Tibial nerve (tissue), 3 donors: Measurements from ENCODE around the gene PPP6C.

Experiments
- POLR2A ChIP-seq, 2 donors: fragments of 450-650 bp; IDR thresholded peaks; one replicate each; pipeline ENCODE4 v1.6.1; 2017; ENCODE audit warnings: antibody characterized with exemption in 2 of 2, mild to moderate bottlenecking in 2 of 2, moderate library complexity in 2 of 2
- TF ChIP-seq, protein P1 (sequence below), 5 experiments: fragments of 200-600 bp in 3 of 5; fragments of 450-650 bp in 2 of 5; sonication (generic) in 3 of 5; IDR thresholded peaks; one replicate each; pipeline ENCODE4 v1.5.1; 2016 to 2019; ENCODE audit warnings: antibody characterized with exemption in 5 of 5, mild to moderate bottlenecking in 3 of 5, moderate library complexity in 2 of 5

DNA sequence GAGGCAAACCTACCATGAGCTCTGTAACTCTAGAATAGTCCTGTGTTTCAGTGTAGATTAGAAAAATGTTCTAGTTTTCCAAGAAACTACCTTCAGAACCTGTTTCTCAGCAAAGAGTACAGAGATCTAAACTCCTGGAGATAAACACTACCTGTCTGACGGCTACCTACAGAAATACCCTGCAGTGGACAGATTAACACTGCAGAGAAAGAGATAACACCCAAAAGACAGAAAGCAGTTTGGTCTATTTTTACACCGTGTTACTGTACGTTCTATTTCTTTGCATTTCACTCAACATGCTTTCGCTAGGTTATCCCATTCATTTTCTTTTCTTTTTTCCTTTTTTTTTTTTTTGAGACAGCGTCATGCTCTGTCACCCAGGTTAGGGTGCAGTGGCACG is 57.8 kb downstream of the PPP6C start:
- TF ChIP-seq, protein P1, sequence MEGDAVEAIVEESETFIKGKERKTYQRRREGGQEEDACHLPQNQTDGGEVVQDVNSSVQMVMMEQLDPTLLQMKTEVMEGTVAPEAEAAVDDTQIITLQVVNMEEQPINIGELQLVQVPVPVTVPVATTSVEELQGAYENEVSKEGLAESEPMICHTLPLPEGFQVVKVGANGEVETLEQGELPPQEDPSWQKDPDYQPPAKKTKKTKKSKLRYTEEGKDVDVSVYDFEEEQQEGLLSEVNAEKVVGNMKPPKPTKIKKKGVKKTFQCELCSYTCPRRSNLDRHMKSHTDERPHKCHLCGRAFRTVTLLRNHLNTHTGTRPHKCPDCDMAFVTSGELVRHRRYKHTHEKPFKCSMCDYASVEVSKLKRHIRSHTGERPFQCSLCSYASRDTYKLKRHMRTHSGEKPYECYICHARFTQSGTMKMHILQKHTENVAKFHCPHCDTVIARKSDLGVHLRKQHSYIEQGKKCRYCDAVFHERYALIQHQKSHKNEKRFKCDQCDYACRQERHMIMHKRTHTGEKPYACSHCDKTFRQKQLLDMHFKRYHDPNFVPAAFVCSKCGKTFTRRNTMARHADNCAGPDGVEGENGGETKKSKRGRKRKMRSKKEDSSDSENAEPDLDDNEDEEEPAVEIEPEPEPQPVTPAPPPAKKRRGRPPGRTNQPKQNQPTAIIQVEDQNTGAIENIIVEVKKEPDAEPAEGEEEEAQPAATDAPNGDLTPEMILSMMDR (IDR thresholded peaks at IDR 0.05) = no peak
- no peak for TF ChIP-seq POLR2A (IDR thresholded peaks at IDR 0.05)
